ENCODE measurements around the gene HEPACAM.
"Not testable (repeated sequence)": the region's sequence is repeated elsewhere in the genome, so short reads cannot be mapped to it uniquely, and the experiment has no call there.

The HEPACAM gene

GRCh38 chr11:124935548-124936514 is at the start of gene HEPACAM:
Gene HEPACAM (minus strand): TSS chr11:124936047. CDS start chr11:124936006, 41 bp downstream.
- peak in 8 of 10 donors; percentile 60 to 95 (median 68) for DNase-seq
- intact Hi-C loops (cut with DNase I), result no loop called here

- DNase-seq, result no peak
- intact Hi-C loops (cut with DNase I), result no loop called here
These were observed 48.6 kb upstream of the HEPACAM start for GRCh38 chr11:124984512-124984854.

- DNase-seq, result peak in 2 of 10 donors; percentile 51 to 67
- intact Hi-C loops (cut with DNase I), result no loop called here
These were observed 48.0 kb upstream of the HEPACAM start for GRCh38 chr11:124983674-124984511.

GRCh38 chr11:124982043-124982442 is 46.2 kb upstream of the HEPACAM start:
- no peak for DNase-seq
- intact Hi-C loops (cut with DNase I), result no loop called here

- no peak for DNase-seq
These were observed 42.5 kb upstream of the HEPACAM start for GRCh38 chr11:124978316-124978715.

GRCh38 chr11:124977006-124977405 is 41.2 kb upstream of the HEPACAM start:
- no peak for DNase-seq
- intact Hi-C loops (cut with DNase I), result no loop called here

More at GRCh38 chr11:124978316-124978715, 42.5 kb upstream of the HEPACAM start:
- intact Hi-C loops (cut with DNase I), result no loop called here

GRCh38 chr11:124976531-124976930 is 40.7 kb upstream of the HEPACAM start:
- no peak for DNase-seq
- intact Hi-C loops (cut with DNase I), result no loop called here

- intact Hi-C loops (cut with DNase I), result no loop called here
- DNase-seq, result no peak
These were observed 36.0 kb upstream of the HEPACAM start for GRCh38 chr11:124971810-124972209.

- intact Hi-C loops (cut with DNase I), result no loop called here
- DNase-seq, result no peak
These were observed 35.1 kb upstream of the HEPACAM start for GRCh38 chr11:124970925-124971324.

GRCh38 chr11:124968197-124968596 is 32.4 kb upstream of the HEPACAM start:
- intact Hi-C loops (cut with DNase I), result not testable (repeated sequence)

GRCh38 chr11:124961972-124962609 is 26.2 kb upstream of the HEPACAM start:
- intact Hi-C loops (cut with DNase I), result loop anchor here (1.0 to 5.0 kb wide), 2 partner anchors 179 to 385 kb away; no protein-coding TSS in a partner anchor
- no peak for DNase-seq

More at GRCh38 chr11:124968197-124968596, 32.4 kb upstream of the HEPACAM start:
- not testable (repeated sequence) for DNase-seq

- DNase-seq, result no peak
- intact Hi-C loops (cut with DNase I), result loop anchor here (10.0 kb wide), 2 partner anchors 470 to 640 kb away; partner anchors contain the start of gene STT3A
These were observed 19.2 kb upstream of the HEPACAM start for GRCh38 chr11:124955035-124955434.

- intact Hi-C loops (cut with DNase I), result loop anchor here (5.0 to 10.0 kb wide), 3 partner anchors 77 to 640 kb away; partner anchors contain the start of gene STT3A
- no peak for DNase-seq
These were observed 18.7 kb upstream of the HEPACAM start for GRCh38 chr11:124954590-124954955.

- DNase-seq, result peak; percentile 95 to 100 (median 99)
- intact Hi-C loops (cut with DNase I), result loop anchor here (5.0 to 10.0 kb wide), 3 partner anchors 77 to 641 kb away; partner anchors contain the start of gene STT3A
These were observed 18.1 kb upstream of the HEPACAM start, which contains the start of gene CCDC15 for GRCh38 chr11:124953753-124954589. Gene CCDC15 (plus strand): TSS chr11:124954202. CDS start chr11:124954733, 531 bp downstream.

- intact Hi-C loops (cut with DNase I), result loop anchor here (5.0 to 10.0 kb wide), 3 partner anchors 74 to 643 kb away; partner anchors contain the start of gene STT3A
- DNase-seq, result no peak
These were observed 15.5 kb upstream of the HEPACAM start for GRCh38 chr11:124951341-124951740.

GRCh38 chr11:124950601-124951330 is 14.9 kb upstream of the HEPACAM start:
- DNase-seq, result no peak
- intact Hi-C loops (cut with DNase I), result loop anchor here (5.0 to 10.0 kb wide), 3 partner anchors 73 to 644 kb away; partner anchors contain the start of gene STT3A

GRCh38 chr11:124946735-124947141 is 10.9 kb upstream of the HEPACAM start:
- intact Hi-C loops (cut with DNase I), result no loop called here
- DNase-seq, result peak; percentile 56 to 97 (median 82)

- DNase-seq, result no peak
- intact Hi-C loops (cut with DNase I), result no loop called here
These were observed 10.0 kb upstream of the HEPACAM start for GRCh38 chr11:124945826-124946225.
